ENCODE measurements around the gene PP2D1.

Gene PP2D1

DNA sequence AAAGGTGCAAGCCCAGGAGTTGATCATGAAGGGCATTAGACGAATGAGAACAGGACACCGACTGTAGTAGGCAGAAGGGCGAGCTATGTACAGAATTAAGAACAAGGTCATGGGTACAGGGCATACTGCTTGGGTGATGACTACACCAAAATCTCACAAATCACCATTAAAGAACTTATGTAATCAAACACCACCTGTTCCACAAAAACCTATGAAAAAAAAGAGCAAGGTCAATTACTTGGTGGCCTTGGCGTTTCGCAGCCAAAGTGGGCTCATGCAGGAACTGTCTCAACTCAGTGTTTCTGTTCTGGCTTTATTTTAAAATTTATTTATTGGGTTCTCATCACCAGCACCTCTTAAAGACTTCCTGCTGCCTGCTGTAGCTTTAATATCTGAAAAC lies 30.3 kb upstream of the PP2D1 start:
- no peak for DNase-seq
- Histone ChIP-seq H3K9me3 (ENCODE audit: severe bottlenecking) (no peaks in the 10 kb centered on the region), H3K4me3 (ENCODE audit: low read depth, low read length) (no peak overlapping the region; the same call in 1 of the 2 replicates), H3K27me3 (ENCODE audit: insufficient read depth, low read depth, severe bottlenecking) (no peaks in the 10 kb centered on the region), H3K27ac (no peak overlapping the region), H3K36me3 (peaks cover 5% of the 10 kb centered on the region)
- TF ChIP-seq, protein P1, sequence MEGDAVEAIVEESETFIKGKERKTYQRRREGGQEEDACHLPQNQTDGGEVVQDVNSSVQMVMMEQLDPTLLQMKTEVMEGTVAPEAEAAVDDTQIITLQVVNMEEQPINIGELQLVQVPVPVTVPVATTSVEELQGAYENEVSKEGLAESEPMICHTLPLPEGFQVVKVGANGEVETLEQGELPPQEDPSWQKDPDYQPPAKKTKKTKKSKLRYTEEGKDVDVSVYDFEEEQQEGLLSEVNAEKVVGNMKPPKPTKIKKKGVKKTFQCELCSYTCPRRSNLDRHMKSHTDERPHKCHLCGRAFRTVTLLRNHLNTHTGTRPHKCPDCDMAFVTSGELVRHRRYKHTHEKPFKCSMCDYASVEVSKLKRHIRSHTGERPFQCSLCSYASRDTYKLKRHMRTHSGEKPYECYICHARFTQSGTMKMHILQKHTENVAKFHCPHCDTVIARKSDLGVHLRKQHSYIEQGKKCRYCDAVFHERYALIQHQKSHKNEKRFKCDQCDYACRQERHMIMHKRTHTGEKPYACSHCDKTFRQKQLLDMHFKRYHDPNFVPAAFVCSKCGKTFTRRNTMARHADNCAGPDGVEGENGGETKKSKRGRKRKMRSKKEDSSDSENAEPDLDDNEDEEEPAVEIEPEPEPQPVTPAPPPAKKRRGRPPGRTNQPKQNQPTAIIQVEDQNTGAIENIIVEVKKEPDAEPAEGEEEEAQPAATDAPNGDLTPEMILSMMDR (IDR thresholded peaks at IDR 0.05; ENCODE audit: low read depth, low read length): no peak

GRCh38 chr3:20041197-20041780 lies 29.2 kb upstream of the PP2D1 start:
- TF ChIP-seq, protein P1 (IDR thresholded peaks at IDR 0.05; ENCODE audit: low read depth, low read length): no peak
- Histone ChIP-seq H3K27ac (peak overlapping the region; percentile 89), H3K27me3 (ENCODE audit: insufficient read depth, low read depth, severe bottlenecking) (no peaks in the 10 kb centered on the region), H3K9me3 (ENCODE audit: severe bottlenecking) (no peaks in the 10 kb centered on the region), H3K36me3 (peaks cover 5% of the 10 kb centered on the region), H3K4me3 (ENCODE audit: low read depth, low read length) (peak overlapping the region; percentile 79)
- DNase-seq: peak; percentile 90

GRCh38 chr3:20040548-20041196 lies 28.6 kb upstream of the PP2D1 start:
- H3K4me3 ChIP-seq (ENCODE audit: low read depth, low read length): peak overlapping the region; percentile 79
- H3K27ac ChIP-seq: peak overlapping the region; percentile 89
- no peaks in the 10 kb centered on the region for H3K9me3 ChIP-seq (ENCODE audit: severe bottlenecking)
- peak; percentile 85 for DNase-seq
- peaks cover 5% of the 10 kb centered on the region for H3K36me3 ChIP-seq
- no peaks in the 10 kb centered on the region for H3K27me3 ChIP-seq (ENCODE audit: insufficient read depth, low read depth, severe bottlenecking)
- TF ChIP-seq, protein P1 (IDR thresholded peaks at IDR 0.05; ENCODE audit: low read depth, low read length): no peak

GRCh38 chr3:20039765-20040547 lies 27.9 kb upstream of the PP2D1 start, which contains the start of gene KAT2B:
KAT2B (plus strand) TSS chr3:20040446; CDS start chr3:20040478, 32 bp downstream.
- no peaks in the 10 kb centered on the region for H3K27me3 ChIP-seq (ENCODE audit: insufficient read depth, low read depth, severe bottlenecking)
- H3K9me3 ChIP-seq (ENCODE audit: severe bottlenecking): no peaks in the 10 kb centered on the region
- peak within 1 kb of the TSS; percentile 90 for H3K4me3 ChIP-seq (ENCODE audit: low read depth, low read length)
- peak within 1 kb of the TSS; percentile 96 for H3K27ac ChIP-seq
- peak; percentile 88 for DNase-seq
- TF ChIP-seq, protein P1 (IDR thresholded peaks at IDR 0.05; ENCODE audit: low read depth, low read length): peak; percentile 63
- H3K36me3 ChIP-seq: peaks cover 5% of the 10 kb centered on the region

DNA sequence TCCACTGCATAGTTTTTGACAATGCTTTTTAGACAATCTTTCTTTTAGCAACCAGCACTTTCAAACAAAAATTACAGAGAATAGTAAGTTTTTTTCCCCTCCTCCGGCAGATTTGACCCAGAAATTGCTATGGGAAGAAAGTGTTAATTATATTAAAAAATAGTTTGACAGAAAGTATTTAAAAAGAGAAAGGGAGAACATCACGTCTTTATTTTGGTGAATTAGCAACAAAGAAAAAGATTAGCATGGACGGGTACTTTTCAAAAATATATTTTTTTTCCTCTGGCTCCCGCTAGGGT lies 27.4 kb upstream of the PP2D1 start:
- Histone ChIP-seq H3K27ac (peak overlapping the region; percentile 96), H3K36me3 (peaks cover 5% of the 10 kb centered on the region), H3K4me3 (ENCODE audit: low read depth, low read length) (peak overlapping the region; percentile 90), H3K27me3 (ENCODE audit: insufficient read depth, low read depth, severe bottlenecking) (no peaks in the 10 kb centered on the region), H3K9me3 (ENCODE audit: severe bottlenecking) (no peaks in the 10 kb centered on the region)
- TF ChIP-seq, protein P1 (IDR thresholded peaks at IDR 0.05; ENCODE audit: low read depth, low read length): no peak
- no peak for DNase-seq
